Stimulated activated CD4-positive, alpha-beta T cell treated with anti-CD3 and anti-CD28 coated beads, Interleukin-4, amount 100 ng/mL, for 4 hours (primary cell): ENCODE measurements around the gene BTRC.

ENCODE experiments used
- DNase-seq, 2 experiments: peaks; one replicate each; pipeline ENCODE4 v3.0.0-alpha.2; 2020

Gene BTRC

GRCh38 chr10:101485681-101486554 is 132.0 kb downstream of the BTRC start:
- DNase-seq = no peak

GRCh38 chr10:101487399-101487798 is 133.4 kb downstream of the BTRC start:
- no peak for DNase-seq

- no peak for DNase-seq
These were observed 135.4 kb downstream of the BTRC start for GRCh38 chr10:101489355-101489754.

GRCh38 chr10:101490026-101490425 is 136.1 kb downstream of the BTRC start:
- DNase-seq = no peak

GRCh38 chr10:101492205-101492604 is 138.2 kb downstream of the BTRC start:
- no peak for DNase-seq

GRCh38 chr10:101492814-101493213 is 138.8 kb downstream of the BTRC start:
- no peak for DNase-seq

GRCh38 chr10:101493249-101493648 is 139.3 kb downstream of the BTRC start:
- DNase-seq = no peak

GRCh38 chr10:101493782-101494281 is 139.9 kb downstream of the BTRC start:
- DNase-seq = no peak

GRCh38 chr10:101494650-101495049 is 140.7 kb downstream of the BTRC start:
- DNase-seq = no peak

- no peak for DNase-seq
These were observed 141.5 kb downstream of the BTRC start for GRCh38 chr10:101495324-101495925.

- DNase-seq = no peak
These were observed 150.5 kb downstream of the BTRC start for GRCh38 chr10:101504438-101504837.

- DNase-seq = no peak
These were observed 153.1 kb downstream of the BTRC start for GRCh38 chr10:101506829-101507661.

- no peak for DNase-seq
These were observed 153.9 kb downstream of the BTRC start for GRCh38 chr10:101507828-101508227.

- no peak for DNase-seq
These were observed 158.0 kb downstream of the BTRC start for GRCh38 chr10:101511938-101512337.

GRCh38 chr10:101512738-101513137 is 158.8 kb downstream of the BTRC start:
- no peak for DNase-seq

- no peak for DNase-seq
These were observed 159.8 kb downstream of the BTRC start for GRCh38 chr10:101513733-101514132.

- DNase-seq = no peak
These were observed 171.9 kb downstream of the BTRC start for GRCh38 chr10:101525848-101526247.

- DNase-seq = no peak
These were observed 175.2 kb downstream of the BTRC start for GRCh38 chr10:101529207-101529606.

- no peak for DNase-seq
These were observed 176.0 kb downstream of the BTRC start for GRCh38 chr10:101529725-101530553.

GRCh38 chr10:101535949-101536348 is 182.0 kb downstream of the BTRC start:
- no peak for DNase-seq

- DNase-seq = no peak
These were observed 182.8 kb downstream of the BTRC start for GRCh38 chr10:101536800-101537199.

GRCh38 chr10:101538446-101538845 is 184.5 kb downstream of the BTRC start:
- DNase-seq = no peak
